Measurements from ENCODE around the gene MAP7D3. TPM values are rescaled to one million over a fixed set of nuclear protein-coding genes. Genes with fewer than 3 reads are reported as not detected.

Gene MAP7D3
- total RNA-seq, 1 experiment from 2014 or later = 15.0 TPM

GRCh38 chrX:136206916-136207315 is 44.3 kb downstream of the MAP7D3 start (continued):
- TF ChIP-seq, protein P1, sequence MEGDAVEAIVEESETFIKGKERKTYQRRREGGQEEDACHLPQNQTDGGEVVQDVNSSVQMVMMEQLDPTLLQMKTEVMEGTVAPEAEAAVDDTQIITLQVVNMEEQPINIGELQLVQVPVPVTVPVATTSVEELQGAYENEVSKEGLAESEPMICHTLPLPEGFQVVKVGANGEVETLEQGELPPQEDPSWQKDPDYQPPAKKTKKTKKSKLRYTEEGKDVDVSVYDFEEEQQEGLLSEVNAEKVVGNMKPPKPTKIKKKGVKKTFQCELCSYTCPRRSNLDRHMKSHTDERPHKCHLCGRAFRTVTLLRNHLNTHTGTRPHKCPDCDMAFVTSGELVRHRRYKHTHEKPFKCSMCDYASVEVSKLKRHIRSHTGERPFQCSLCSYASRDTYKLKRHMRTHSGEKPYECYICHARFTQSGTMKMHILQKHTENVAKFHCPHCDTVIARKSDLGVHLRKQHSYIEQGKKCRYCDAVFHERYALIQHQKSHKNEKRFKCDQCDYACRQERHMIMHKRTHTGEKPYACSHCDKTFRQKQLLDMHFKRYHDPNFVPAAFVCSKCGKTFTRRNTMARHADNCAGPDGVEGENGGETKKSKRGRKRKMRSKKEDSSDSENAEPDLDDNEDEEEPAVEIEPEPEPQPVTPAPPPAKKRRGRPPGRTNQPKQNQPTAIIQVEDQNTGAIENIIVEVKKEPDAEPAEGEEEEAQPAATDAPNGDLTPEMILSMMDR (IDR thresholded peaks at IDR 0.05 in 2 of 3, conservative IDR thresholded peaks at IDR 0.05 in 1 of 3; ENCODE audit: borderline replicate concordance in 1 of 3, insufficient read depth in 1 of 3, low read depth in 2 of 3, low read length in 2 of 3) = no peak

DNA sequence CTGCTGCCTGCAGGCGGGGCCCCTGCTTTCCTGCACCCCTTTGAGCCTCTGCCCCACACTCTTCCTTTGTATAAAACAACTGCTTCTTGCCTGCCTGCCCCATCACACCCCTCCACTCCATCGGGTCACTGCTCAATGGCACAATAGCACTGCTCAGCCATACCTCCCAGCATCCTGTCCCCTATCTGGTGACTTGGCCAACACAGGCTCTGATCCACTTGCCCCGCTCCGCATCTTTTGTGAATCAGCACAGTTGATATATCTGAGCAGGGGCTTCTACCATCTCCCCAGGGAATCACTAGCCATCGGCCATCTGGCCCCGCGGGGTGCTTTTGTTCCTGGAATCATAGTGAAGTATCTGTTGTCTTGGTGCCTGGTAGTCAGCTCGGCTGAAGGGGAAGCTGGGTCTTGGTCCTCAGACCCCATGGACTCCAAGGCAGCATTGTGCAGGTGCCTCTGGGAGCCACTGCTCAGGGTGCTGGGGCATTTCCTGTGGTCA is 45.3 kb downstream of the MAP7D3 start:
- ChIA-PET RAD21 (ENCODE audit: low non-redundant PET in 1 of 2, low total read pairs in 2 of 2, uncharacterized antibody in 2 of 2, unreplicated experiment in 2 of 2) (no interaction called here), POLR2A (no interaction called here), CTCF (no interaction called here)
- intact Hi-C loops (cut with micrococcal nuclease) = no loop called here
- H3K36me3 ChIP-seq (ENCODE audit: control insufficient read depth in 1 of 2, insufficient read depth in 2 of 2, low read length in 2 of 2) = no peaks in the 10 kb centered on the region
- H4K20me1 ChIP-seq (ENCODE audit: insufficient read depth) = no peaks in the 10 kb centered on the region
- H3K9me3 ChIP-seq (ENCODE audit: control insufficient read depth in 1 of 2, insufficient read depth in 1 of 2, low read depth in 1 of 2, low read length in 2 of 2) = no peaks in the 10 kb centered on the region
- TF ChIP-seq ATF3 (IDR thresholded peaks at IDR 0.05) (no peak), CBX3 (IDR thresholded peaks at IDR 0.05; ENCODE audit: low read depth) (no peak), EZH2 (IDR thresholded peaks at IDR 0.05) (no peak), SRF (IDR thresholded peaks at IDR 0.05; ENCODE audit: low read depth) (no peak), ZNF274 (IDR thresholded peaks at IDR 0.05; ENCODE audit: low read depth, low read length) (no peak), ELF1 (IDR thresholded peaks at IDR 0.05; ENCODE audit: borderline replicate concordance, low read depth) (no peak), SIN3A (IDR thresholded peaks at IDR 0.05; ENCODE audit: low read depth) (no peak), EZH2phosphoT487 (IDR thresholded peaks at IDR 0.05; ENCODE audit: borderline replicate concordance) (no peak), POLR2AphosphoS5 (IDR thresholded peaks at IDR 0.05; ENCODE audit: low read depth, low read length) (no peak), SP1 (IDR thresholded peaks at IDR 0.05; ENCODE audit: low read depth) (no peak), JUND (IDR thresholded peaks at IDR 0.05) (no peak)
- TF ChIP-seq, protein P2, sequence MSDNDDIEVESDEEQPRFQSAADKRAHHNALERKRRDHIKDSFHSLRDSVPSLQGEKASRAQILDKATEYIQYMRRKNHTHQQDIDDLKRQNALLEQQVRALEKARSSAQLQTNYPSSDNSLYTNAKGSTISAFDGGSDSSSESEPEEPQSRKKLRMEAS (IDR thresholded peaks at IDR 0.05) = no peak
- TF ChIP-seq, protein P1 (IDR thresholded peaks at IDR 0.05 in 2 of 3, conservative IDR thresholded peaks at IDR 0.05 in 1 of 3; ENCODE audit: borderline replicate concordance in 1 of 3, insufficient read depth in 1 of 3, low read depth in 2 of 3, low read length in 2 of 3) = no peak
- no peak overlapping the region for H2AFZ ChIP-seq (ENCODE audit: low read depth, low read length, poor library complexity, severe bottlenecking)
- no peaks in the 10 kb centered on the region for H3K79me2 ChIP-seq (ENCODE audit: insufficient read depth, low read length)
- H3K9ac ChIP-seq (ENCODE audit: low read length) = no peak overlapping the region
- H3K27ac ChIP-seq (ENCODE audit: low read depth, low read length) = no peak overlapping the region
- H3K9me2 ChIP-seq (ENCODE audit: insufficient read depth) = no peaks in the 10 kb centered on the region
- H3K4me1 ChIP-seq (ENCODE audit: control insufficient read depth in 1 of 2, insufficient read depth in 2 of 2, low read length in 2 of 2) = no peaks in the 10 kb centered on the region
- no peaks in the 10 kb centered on the region for H3K27me3 ChIP-seq (ENCODE audit: insufficient read depth, low read length)
- ATAC-seq (no peak), DNase-seq (ENCODE audit: low read depth, low spot score) (no peak)
- no TSS peak for BruUV-seq (replicated peaks)
- H3K4me3 ChIP-seq (replicated peaks in 1 of 2; ENCODE audit: low read depth in 1 of 2, low read length in 2 of 2) = no peak overlapping the region
- H3K4me2 ChIP-seq (ENCODE audit: low read length) = no peak overlapping the region

Measured in HCT116 (cell line).